ENCODE results near the gene ZMYND15. TPM values are rescaled to one million over a fixed set of nuclear protein-coding genes. Genes with fewer than 3 reads are reported as not detected.

Gene ZMYND15
- total and polyA plus RNA-seq, 2 of the 13 experiments (the other 11 are each of a cell fraction or from before 2014, with no cell fraction given), result 0.24 to 2.7 TPM

- TF ChIP-seq ZNF501 (CRISPR knock-in tag; IDR thresholded peaks at IDR 0.05) (peak; percentile 78; the same call in 1 of the 2 replicates), TAF15 (IDR thresholded peaks at IDR 0.05; ENCODE audit: low read depth, low read length, poor library complexity, severe bottlenecking) (no peak), ZNF747 (CRISPR knock-in tag; IDR thresholded peaks at IDR 0.05; ENCODE audit: borderline replicate concordance) (peak; percentile 59; the same call in 1 of the 2 replicates), ZNF703 (CRISPR knock-in tag; IDR thresholded peaks at IDR 0.05; ENCODE audit: borderline replicate concordance) (no peak; the same call in 1 of the 2 replicates), TFAP4 (IDR thresholded peaks at IDR 0.05; ENCODE audit: borderline replicate concordance, low read depth) (peak; percentile 52; the same call in 1 of the 2 replicates), HNRNPL (IDR thresholded peaks at IDR 0.05; ENCODE audit: low read depth, low read length) (peak; percentile 88), ZFP36L1 (CRISPR knock-in tag; IDR thresholded peaks at IDR 0.05) (peak; percentile 88), ZNF687 (CRISPR knock-in tag; IDR thresholded peaks at IDR 0.05) (peak; percentile 98), DR1 (CRISPR knock-in tag; IDR thresholded peaks at IDR 0.05) (0 out of 2 replicates have a peak, but pooled peaks have one; percentile 55), ZFP90 (CRISPR knock-in tag; IDR thresholded peaks at IDR 0.05; ENCODE audit: borderline replicate concordance) (peak; percentile 80; the same call in 1 of the 2 replicates), SNAPC2 (CRISPR knock-in tag; IDR thresholded peaks at IDR 0.05) (peak; percentile 25; the same call in 1 of the 2 replicates), ZNF75D (CRISPR knock-in tag; IDR thresholded peaks at IDR 0.05; ENCODE audit: borderline replicate concordance) (no peak), MED13 (CRISPR knock-in tag; IDR thresholded peaks at IDR 0.05) (no peak; the same call in 1 of the 2 replicates), MIXL1 (CRISPR knock-in tag; IDR thresholded peaks at IDR 0.05) (peak; percentile 83)
- TF ChIP-seq, protein P1, sequence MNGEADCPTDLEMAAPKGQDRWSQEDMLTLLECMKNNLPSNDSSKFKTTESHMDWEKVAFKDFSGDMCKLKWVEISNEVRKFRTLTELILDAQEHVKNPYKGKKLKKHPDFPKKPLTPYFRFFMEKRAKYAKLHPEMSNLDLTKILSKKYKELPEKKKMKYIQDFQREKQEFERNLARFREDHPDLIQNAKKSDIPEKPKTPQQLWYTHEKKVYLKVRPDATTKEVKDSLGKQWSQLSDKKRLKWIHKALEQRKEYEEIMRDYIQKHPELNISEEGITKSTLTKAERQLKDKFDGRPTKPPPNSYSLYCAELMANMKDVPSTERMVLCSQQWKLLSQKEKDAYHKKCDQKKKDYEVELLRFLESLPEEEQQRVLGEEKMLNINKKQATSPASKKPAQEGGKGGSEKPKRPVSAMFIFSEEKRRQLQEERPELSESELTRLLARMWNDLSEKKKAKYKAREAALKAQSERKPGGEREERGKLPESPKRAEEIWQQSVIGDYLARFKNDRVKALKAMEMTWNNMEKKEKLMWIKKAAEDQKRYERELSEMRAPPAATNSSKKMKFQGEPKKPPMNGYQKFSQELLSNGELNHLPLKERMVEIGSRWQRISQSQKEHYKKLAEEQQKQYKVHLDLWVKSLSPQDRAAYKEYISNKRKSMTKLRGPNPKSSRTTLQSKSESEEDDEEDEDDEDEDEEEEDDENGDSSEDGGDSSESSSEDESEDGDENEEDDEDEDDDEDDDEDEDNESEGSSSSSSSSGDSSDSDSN (CRISPR knock-in tag; IDR thresholded peaks at IDR 0.05), result peak; percentile 62
- TF ChIP-seq, protein P2, sequence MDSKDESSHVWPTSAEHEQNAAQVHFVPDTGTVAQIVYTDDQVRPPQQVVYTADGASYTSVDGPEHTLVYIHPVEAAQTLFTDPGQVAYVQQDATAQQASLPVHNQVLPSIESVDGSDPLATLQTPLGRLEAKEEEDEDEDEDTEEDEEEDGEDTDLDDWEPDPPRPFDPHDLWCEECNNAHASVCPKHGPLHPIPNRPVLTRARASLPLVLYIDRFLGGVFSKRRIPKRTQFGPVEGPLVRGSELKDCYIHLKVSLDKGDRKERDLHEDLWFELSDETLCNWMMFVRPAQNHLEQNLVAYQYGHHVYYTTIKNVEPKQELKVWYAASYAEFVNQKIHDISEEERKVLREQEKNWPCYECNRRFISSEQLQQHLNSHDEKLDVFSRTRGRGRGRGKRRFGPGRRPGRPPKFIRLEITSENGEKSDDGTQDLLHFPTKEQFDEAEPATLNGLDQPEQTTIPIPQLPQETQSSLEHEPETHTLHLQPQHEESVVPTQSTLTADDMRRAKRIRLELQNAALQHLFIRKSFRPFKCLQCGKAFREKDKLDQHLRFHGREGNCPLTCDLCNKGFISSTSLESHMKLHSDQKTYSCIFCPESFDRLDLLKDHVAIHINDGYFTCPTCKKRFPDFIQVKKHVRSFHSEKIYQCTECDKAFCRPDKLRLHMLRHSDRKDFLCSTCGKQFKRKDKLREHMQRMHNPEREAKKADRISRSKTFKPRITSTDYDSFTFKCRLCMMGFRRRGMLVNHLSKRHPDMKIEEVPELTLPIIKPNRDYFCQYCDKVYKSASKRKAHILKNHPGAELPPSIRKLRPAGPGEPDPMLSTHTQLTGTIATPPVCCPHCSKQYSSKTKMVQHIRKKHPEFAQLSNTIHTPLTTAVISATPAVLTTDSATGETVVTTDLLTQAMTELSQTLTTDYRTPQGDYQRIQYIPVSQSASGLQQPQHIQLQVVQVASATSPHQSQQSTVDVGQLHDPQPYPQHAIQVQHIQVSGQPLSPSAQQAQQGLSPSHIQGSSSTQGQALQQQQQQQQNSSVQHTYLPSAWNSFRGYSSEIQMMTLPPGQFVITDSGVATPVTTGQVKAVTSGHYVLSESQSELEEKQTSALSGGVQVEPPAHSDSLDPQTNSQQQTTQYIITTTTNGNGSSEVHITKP (CRISPR knock-in tag; IDR thresholded peaks at IDR 0.05; ENCODE audit: low read depth), result 0 out of 2 replicates have a peak, but pooled peaks have one; percentile 50
Measured at GRCh38 chr17:4771519-4772234, 32.0 kb downstream of the ZMYND15 start, which contains the start of gene TM4SF5 (continued).
